ENCODE measurements around the gene C2orf49. TPM values are rescaled to one million over a fixed set of nuclear protein-coding genes. Genes with fewer than 3 reads are reported as not detected.
A peak's percentile ranks its signal among the peaks of the same experiment; 100 is the strongest.

Gene C2orf49
- total and polyA plus RNA-seq, 10 of the 15 experiments (the other 5 are each of a cell fraction or from before 2014, with no cell fraction given) = 7.2 to 24.2 (median 15.5) TPM

DNA sequence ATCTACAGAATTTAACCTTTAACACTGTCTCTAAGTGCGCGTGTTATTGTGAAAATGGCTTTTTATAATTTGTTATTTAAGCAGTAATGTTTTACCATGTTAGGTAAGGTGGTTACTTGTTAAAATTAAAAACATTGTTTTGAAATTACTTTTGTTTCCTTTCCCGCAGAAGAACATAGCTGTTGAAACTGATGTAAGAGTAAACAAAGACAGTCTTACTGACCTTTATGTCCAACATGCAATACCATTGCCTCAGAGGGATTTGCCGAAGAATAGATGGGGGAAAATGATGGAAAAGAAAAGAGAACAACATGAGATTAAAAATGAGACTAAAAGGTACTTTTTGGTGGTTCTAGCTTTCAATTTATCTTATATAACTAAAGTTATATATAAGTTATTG, 2.1 kb downstream of the C2orf49 start (continued):
- no peak for TF ChIP-seq RAD21 (IDR thresholded peaks at IDR 0.05; ENCODE audit: insufficient read depth, low read depth, low read length)
- TF ChIP-seq FOXK2 (IDR thresholded peaks at IDR 0.05) = no peak
- no peak for TF ChIP-seq RUNX3 (IDR thresholded peaks at IDR 0.05; ENCODE audit: low read length)
- TF ChIP-seq, protein P1, sequence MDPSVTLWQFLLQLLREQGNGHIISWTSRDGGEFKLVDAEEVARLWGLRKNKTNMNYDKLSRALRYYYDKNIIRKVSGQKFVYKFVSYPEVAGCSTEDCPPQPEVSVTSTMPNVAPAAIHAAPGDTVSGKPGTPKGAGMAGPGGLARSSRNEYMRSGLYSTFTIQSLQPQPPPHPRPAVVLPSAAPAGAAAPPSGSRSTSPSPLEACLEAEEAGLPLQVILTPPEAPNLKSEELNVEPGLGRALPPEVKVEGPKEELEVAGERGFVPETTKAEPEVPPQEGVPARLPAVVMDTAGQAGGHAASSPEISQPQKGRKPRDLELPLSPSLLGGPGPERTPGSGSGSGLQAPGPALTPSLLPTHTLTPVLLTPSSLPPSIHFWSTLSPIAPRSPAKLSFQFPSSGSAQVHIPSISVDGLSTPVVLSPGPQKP (IDR thresholded peaks at IDR 0.05; ENCODE audit: low read depth, low read length) = no peak
- no peak for TF ChIP-seq RFX5 (IDR thresholded peaks at IDR 0.05; ENCODE audit: low read depth, low read length)
- TF ChIP-seq, protein P2, sequence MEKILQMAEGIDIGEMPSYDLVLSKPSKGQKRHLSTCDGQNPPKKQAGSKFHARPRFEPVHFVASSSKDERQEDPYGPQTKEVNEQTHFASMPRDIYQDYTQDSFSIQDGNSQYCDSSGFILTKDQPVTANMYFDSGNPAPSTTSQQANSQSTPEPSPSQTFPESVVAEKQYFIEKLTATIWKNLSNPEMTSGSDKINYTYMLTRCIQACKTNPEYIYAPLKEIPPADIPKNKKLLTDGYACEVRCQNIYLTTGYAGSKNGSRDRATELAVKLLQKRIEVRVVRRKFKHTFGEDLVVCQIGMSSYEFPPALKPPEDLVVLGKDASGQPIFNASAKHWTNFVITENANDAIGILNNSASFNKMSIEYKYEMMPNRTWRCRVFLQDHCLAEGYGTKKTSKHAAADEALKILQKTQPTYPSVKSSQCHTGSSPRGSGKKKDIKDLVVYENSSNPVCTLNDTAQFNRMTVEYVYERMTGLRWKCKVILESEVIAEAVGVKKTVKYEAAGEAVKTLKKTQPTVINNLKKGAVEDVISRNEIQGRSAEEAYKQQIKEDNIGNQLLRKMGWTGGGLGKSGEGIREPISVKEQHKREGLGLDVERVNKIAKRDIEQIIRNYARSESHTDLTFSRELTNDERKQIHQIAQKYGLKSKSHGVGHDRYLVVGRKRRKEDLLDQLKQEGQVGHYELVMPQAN (conservative IDR thresholded peaks at IDR 0.05) = no peak

DNA sequence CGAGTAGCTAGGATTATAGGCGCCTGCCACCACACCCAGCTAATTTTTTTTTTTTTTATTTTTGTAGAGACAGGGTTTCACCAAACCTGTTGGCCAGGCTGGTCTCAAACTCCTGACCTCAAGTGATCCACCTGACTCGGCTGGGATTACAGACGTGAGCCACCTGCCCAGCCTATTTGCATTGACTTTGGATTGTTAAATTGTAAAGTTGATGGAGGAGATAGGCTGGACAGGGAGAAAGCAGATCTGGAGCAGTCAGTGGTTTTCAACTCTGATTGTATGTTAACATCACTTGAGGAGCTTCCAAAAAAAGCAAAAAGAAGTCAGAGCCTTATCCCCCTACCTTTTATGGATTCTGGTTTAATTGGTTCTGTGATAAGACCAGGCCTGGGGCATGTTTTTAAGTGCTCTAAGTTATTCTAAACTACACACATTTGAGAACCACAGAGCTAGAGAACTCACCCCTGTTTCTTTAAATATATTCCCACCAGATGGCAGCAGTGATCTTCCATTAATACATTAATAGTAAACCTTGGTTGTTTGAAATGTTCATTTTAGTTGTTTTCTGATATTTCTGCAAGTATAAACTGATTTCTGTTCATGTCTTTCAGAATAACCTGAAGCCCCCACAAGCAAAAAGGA, 7.5 kb downstream of the C2orf49 start:
- Histone ChIP-seq H3K4me2 (ENCODE audit: control insufficient read depth, insufficient read depth) (no peak overlapping the region), H3K27me3 (replicated peaks in 1 of 2; ENCODE audit: control insufficient read depth in 2 of 2, insufficient read depth in 2 of 2, low read length in 1 of 2) (no peaks in the 10 kb centered on the region), H2AFZ (ENCODE audit: control insufficient read depth, low read depth, low read length) (no peak overlapping the region), H3K4me1 (ENCODE audit: control insufficient read depth, insufficient read depth, low read length) (no peaks in the 10 kb centered on the region), H3K36me3 (ENCODE audit: control insufficient read depth in 2 of 2, insufficient read depth in 2 of 2, low read length in 1 of 2) (peaks cover 4 to 51% of the 10 kb centered on the region in 2 experiments), H4K20me1 (ENCODE audit: control insufficient read depth, insufficient read depth) (no peaks in the 10 kb centered on the region; the same call in 1 of the 2 replicates), H3K79me2 (ENCODE audit: control insufficient read depth, insufficient read depth, low read length) (peaks cover 6% of the 10 kb centered on the region), H3K4me3 (no peak overlapping the region), H3K27ac (ENCODE audit: control insufficient read depth, insufficient read depth) (no peak overlapping the region), H3K9ac (ENCODE audit: control insufficient read depth, insufficient read depth, low read length) (no peak overlapping the region), H3K9me3 (replicated peaks; ENCODE audit: control insufficient read depth, insufficient read depth, low read length) (no peaks in the 10 kb centered on the region)
- SMC1A ChIA-PET (ENCODE audit: uncharacterized antibody, unreplicated experiment) = interaction anchor here (0.6 to 1.5 kb wide), 11 partner anchors 9 to 176 kb away, joined by 3 to 6 read pairs (median 3); no protein-coding TSS in a partner anchor
- no TSS peak for BruUV-seq (replicated peaks)
- POLR2A ChIA-PET = no interaction called here
- intact Hi-C loops (cut with micrococcal nuclease; ENCODE audit: unreplicated experiment) = loop anchor here (5.0 kb wide), 1 partner anchor 48 kb away; no protein-coding TSS in a partner anchor
- RAD21 ChIA-PET (ENCODE audit: unreplicated experiment) = interaction anchor here (1.2 to 1.5 kb wide), 2 partner anchors 18 to 57 kb away, joined by 3 read pairs; no protein-coding TSS in a partner anchor
- WGBS (ENCODE audit: insufficient coverage, insufficient replicate concordance, low lambda C conversion rate, missing lambda C conversion rate) = 100% methylated on average over 4 of the region's 4 CpGs
- no peak for DNase-seq (ENCODE audit: low read depth, low spot score)
- CTCF ChIA-PET = interaction anchor here (0.6 to 1.6 kb wide), 12 partner anchors 9 to 230 kb away, joined by 3 to 8 read pairs (median 3); no protein-coding TSS in a partner anchor
- ATAC-seq = peak; percentile 66
- peak; percentile 79 for FAIRE-seq
- in situ Hi-C loops (cut with MboI) = loop anchor here (10.0 kb wide), 1 partner anchor 840 kb away; no protein-coding TSS in a partner anchor
- TF ChIP-seq SPI1 (IDR thresholded peaks at IDR 0.05; ENCODE audit: borderline replicate concordance, insufficient read depth, low read depth, low read length) = no peak
- no peak for TF ChIP-seq ETV6 (conservative IDR thresholded peaks at IDR 0.05 in 1 of 2, IDR thresholded peaks at IDR 0.05 in 1 of 2; ENCODE audit: borderline replicate concordance in 1 of 2, low read depth in 1 of 2)
- TF ChIP-seq, protein P3, sequence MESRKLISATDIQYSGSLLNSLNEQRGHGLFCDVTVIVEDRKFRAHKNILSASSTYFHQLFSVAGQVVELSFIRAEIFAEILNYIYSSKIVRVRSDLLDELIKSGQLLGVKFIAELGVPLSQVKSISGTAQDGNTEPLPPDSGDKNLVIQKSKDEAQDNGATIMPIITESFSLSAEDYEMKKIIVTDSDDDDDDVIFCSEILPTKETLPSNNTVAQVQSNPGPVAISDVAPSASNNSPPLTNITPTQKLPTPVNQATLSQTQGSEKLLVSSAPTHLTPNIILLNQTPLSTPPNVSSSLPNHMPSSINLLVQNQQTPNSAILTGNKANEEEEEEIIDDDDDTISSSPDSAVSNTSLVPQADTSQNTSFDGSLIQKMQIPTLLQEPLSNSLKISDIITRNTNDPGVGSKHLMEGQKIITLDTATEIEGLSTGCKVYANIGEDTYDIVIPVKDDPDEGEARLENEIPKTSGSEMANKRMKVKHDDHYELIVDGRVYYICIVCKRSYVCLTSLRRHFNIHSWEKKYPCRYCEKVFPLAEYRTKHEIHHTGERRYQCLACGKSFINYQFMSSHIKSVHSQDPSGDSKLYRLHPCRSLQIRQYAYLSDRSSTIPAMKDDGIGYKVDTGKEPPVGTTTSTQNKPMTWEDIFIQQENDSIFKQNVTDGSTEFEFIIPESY (IDR thresholded peaks at IDR 0.05) = no peak
- no peak for TF ChIP-seq FOXK2 (IDR thresholded peaks at IDR 0.05)
- no peak for TF ChIP-seq SRF (IDR thresholded peaks at IDR 0.05; ENCODE audit: low read depth in 2 of 2, low read length in 2 of 2)
- TF ChIP-seq MXI1 (IDR thresholded peaks at IDR 0.05; ENCODE audit: low read depth, low read length) = no peak
- TF ChIP-seq, protein P4, sequence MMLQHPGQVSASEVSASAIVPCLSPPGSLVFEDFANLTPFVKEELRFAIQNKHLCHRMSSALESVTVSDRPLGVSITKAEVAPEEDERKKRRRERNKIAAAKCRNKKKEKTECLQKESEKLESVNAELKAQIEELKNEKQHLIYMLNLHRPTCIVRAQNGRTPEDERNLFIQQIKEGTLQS (IDR thresholded peaks at IDR 0.05; ENCODE audit: borderline replicate concordance, extremely low read depth, low read depth, low read length) = no peak

Measured in GM12878 (cell line).